CD4-positive, CD25-positive, alpha-beta regulatory T cell (primary cell): ENCODE results near the gene OGFR. TPM values are rescaled to one million over a fixed set of nuclear protein-coding genes. Genes with fewer than 3 reads are reported as not detected.
A peak's percentile ranks its signal among the peaks of the same experiment; 100 is the strongest.

Experiments
- ATAC-seq, 2 donors: fragments of 150-1000 bp; cut with Tn5 transposase; one replicate each; pipeline ENCODE4 v1.10.0; 2021; ENCODE audit warnings: low read depth in 2 of 2, moderate number of reproducible peaks in 2 of 2, moderate library complexity in 1 of 2
- DNase-seq, 3 donors: peaks; one replicate each; pipeline versions ENCODE4 v3.0.0 to v3.0.0-alpha.2; 2012 to 2022; ENCODE audit warnings: mixed read lengths in 1 of 3
- H3K27ac ChIP-seq: one replicate; pipeline ENCODE4 v1.7.0; 2013; ENCODE audit warnings: mild to moderate bottlenecking, low read length; ENCODE audit not compliant: insufficient read depth, poor library complexity, severe bottlenecking
- H3K27me3 ChIP-seq: one replicate; pipeline ENCODE4 v1.7.0; 2013; ENCODE audit warnings: low read length; ENCODE audit not compliant: control insufficient read depth, insufficient read depth
- H3K36me3 ChIP-seq: one replicate; pipeline ENCODE4 v1.7.0; 2013; ENCODE audit warnings: mild to moderate bottlenecking, low read length, moderate library complexity; ENCODE audit not compliant: control insufficient read depth, insufficient read depth
- H3K4me1 ChIP-seq: 2 replicates; pipeline ENCODE4 v1.7.0; 2013; ENCODE audit warnings: mild to moderate bottlenecking, low read length; ENCODE audit not compliant: insufficient read depth, control insufficient read depth, poor library complexity, severe bottlenecking
- H3K4me3 ChIP-seq: one replicate; pipeline ENCODE4 v1.7.0; 2013; ENCODE audit warnings: low read depth, mild to moderate bottlenecking, low read length, moderate library complexity
- H3K9me3 ChIP-seq, 2 experiments: 1 replicate in 1 of 2; 2 replicates in 1 of 2; pipeline ENCODE4 v1.7.0; 2013; ENCODE audit warnings: low read length in 2 of 2, mild to moderate bottlenecking in 1 of 2, moderate library complexity in 1 of 2; ENCODE audit not compliant: control insufficient read depth in 2 of 2
- H3K27ac Mint-ChIP-seq, 3 donors: one replicate each; pipeline ENCODE4 v1.8.0; 2020 to 2022; ENCODE audit warnings: mild to moderate bottlenecking in 3 of 3, mixed read lengths in 3 of 3, moderate library complexity in 2 of 3
- H3K27me3 Mint-ChIP-seq: one replicate; pipeline ENCODE4 v1.8.0; 2022; ENCODE audit warnings: mild to moderate bottlenecking, mixed read lengths
- H3K36me3 Mint-ChIP-seq: one replicate; pipeline ENCODE4 v1.8.0; 2020; ENCODE audit warnings: mixed read lengths
- H3K4me1 Mint-ChIP-seq, 4 donors: one replicate each; pipeline ENCODE4 v1.8.0; 2020 to 2022; ENCODE audit warnings: mixed read lengths in 4 of 4, mild to moderate bottlenecking in 1 of 4
- H3K4me3 Mint-ChIP-seq, 4 donors: one replicate each; pipeline ENCODE4 v1.8.0; 2020 to 2022; ENCODE audit warnings: mild to moderate bottlenecking in 4 of 4, mixed read lengths in 4 of 4, moderate library complexity in 3 of 4
- H3K9me3 Mint-ChIP-seq, 7 donors: one replicate each; pipeline ENCODE4 v1.8.0; 2020 to 2022; ENCODE audit warnings: mixed read lengths in 7 of 7, mild to moderate bottlenecking in 3 of 7, moderate library complexity in 2 of 7
- polyA plus RNA-seq, 4 donors: library from polyadenylated mRNA; unstranded; fragments of 300-500 nt; fragmentation: Illumina TruSeq; gene quantifications; one replicate each; pipeline ENCODE4 v1.2.3, GENCODE V29; 2021
- total RNA-seq: library from RNA; stranded (reverse); gene quantifications from one replicate; pipeline ENCODE4 v1.2.3, GENCODE V29; 2022

Gene OGFR
- total and polyA plus RNA-seq, 5 donors from 2014 or later = 41.5 to 61.1 (median 42.2) TPM

DNA sequence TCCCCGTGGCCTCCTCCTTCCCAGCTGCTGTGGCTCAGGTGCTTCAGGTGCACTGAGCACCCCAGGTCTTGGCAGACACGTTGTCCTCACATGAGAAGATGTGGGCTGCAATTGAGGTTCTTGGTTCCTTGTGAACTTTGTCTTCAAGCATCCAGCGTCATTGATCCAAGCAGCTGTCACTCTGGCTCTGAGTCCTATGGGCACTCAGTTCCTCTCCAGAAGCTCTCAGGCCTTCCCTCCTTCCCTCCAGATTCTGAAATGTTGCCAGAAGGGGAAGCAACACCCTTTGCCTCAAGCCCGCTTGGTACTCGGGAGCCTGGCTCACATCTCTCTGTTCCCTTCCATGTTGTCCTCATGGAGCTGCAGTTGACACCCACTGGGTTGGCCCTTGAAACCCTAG is 16.8 kb upstream of the OGFR start:
- H3K36me3 ChIP-seq = no peaks in the 10 kb centered on the region
- Mint-ChIP-seq H3K4me3 (peak overlapping the region in 1 of 4 donors; percentile 52), H3K9me3 (no peaks in the 10 kb centered on the region), H3K4me1 (peaks cover 0 to 16% (median 10%) of the 10 kb centered on the region in 4 donors), H3K27me3 (peaks cover 13% of the 10 kb centered on the region), H3K36me3 (no peaks in the 10 kb centered on the region), H3K27ac (peak overlapping the region in 1 of 3 donors; percentile 6)
- H3K4me3 ChIP-seq = no peak overlapping the region
- H3K4me1 ChIP-seq = peaks cover 5% of the 10 kb centered on the region
- DNase-seq (no peak), ATAC-seq (no peak)
- H3K27me3 ChIP-seq = no peaks in the 10 kb centered on the region
- no peaks in the 10 kb centered on the region for H3K9me3 ChIP-seq
- H3K27ac ChIP-seq = no peak overlapping the region

DNA sequence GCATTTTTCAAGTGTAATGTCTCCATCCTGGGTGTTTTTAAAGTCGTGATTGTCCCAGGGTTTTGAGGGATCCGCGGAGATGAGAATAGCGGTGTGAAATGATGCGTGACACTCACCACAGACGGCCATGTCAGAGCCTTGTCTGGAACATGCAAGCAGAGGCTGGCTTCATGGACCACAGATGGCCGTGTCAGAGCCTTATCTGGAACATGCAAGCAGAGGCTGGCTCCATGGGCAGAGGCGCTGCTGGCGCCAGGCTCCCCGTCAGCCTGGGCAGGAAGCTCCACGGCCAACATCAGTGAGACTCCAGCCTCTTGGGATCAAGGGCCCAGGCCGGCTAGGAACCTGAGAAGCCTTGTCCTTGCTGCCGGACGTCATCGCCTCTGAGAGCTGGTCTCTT is 16.0 kb upstream of the OGFR start:
- DNase-seq (no peak), ATAC-seq (no peak)
- Mint-ChIP-seq H3K9me3 (no peaks in the 10 kb centered on the region), H3K27me3 (peaks cover 13% of the 10 kb centered on the region), H3K4me1 (peaks cover 0 to 24% (median 13%) of the 10 kb centered on the region in 4 donors), H3K36me3 (no peaks in the 10 kb centered on the region), H3K4me3 (no peak overlapping the region), H3K27ac (no peak overlapping the region)
- Histone ChIP-seq H3K27ac (no peak overlapping the region), H3K4me1 (peaks cover 13% of the 10 kb centered on the region), H3K4me3 (no peak overlapping the region), H3K27me3 (no peaks in the 10 kb centered on the region), H3K9me3 (no peaks in the 10 kb centered on the region), H3K36me3 (no peaks in the 10 kb centered on the region)

DNA sequence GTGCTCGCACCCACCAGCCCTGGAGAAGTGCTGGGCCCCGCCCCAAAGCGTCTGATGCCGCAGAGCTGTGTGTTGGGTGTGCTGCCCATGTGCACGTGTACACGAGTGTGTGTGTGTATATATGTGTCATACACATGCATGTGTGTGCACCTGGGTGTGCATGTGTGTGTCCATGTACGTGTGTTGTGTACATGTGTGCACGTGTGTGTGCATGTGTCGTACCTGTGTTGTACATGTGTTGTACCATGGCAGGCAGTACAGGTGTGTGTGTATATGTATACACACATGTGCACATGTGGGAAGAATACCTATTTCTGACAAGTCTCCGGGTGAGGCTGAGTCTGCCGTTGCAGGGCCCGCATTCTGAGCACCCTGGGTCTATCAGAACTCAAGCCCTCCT is 14.6 kb upstream of the OGFR start:
- Histone ChIP-seq H3K4me3 (no peak overlapping the region), H3K9me3 (no peaks in the 10 kb centered on the region), H3K36me3 (no peaks in the 10 kb centered on the region), H3K27ac (no peak overlapping the region), H3K27me3 (no peaks in the 10 kb centered on the region), H3K4me1 (peaks cover 25% of the 10 kb centered on the region)
- DNase-seq = no peak
- H3K4me3 Mint-ChIP-seq = no peak overlapping the region
- H3K27ac Mint-ChIP-seq = no peak overlapping the region
- no peaks in the 10 kb centered on the region for H3K36me3 Mint-ChIP-seq
- peaks cover 0 to 32% (median 19%) of the 10 kb centered on the region in 4 donors for H3K4me1 Mint-ChIP-seq
- no peak for ATAC-seq
- peaks cover 20% of the 10 kb centered on the region for H3K27me3 Mint-ChIP-seq
- H3K9me3 Mint-ChIP-seq = no peaks in the 10 kb centered on the region

DNA sequence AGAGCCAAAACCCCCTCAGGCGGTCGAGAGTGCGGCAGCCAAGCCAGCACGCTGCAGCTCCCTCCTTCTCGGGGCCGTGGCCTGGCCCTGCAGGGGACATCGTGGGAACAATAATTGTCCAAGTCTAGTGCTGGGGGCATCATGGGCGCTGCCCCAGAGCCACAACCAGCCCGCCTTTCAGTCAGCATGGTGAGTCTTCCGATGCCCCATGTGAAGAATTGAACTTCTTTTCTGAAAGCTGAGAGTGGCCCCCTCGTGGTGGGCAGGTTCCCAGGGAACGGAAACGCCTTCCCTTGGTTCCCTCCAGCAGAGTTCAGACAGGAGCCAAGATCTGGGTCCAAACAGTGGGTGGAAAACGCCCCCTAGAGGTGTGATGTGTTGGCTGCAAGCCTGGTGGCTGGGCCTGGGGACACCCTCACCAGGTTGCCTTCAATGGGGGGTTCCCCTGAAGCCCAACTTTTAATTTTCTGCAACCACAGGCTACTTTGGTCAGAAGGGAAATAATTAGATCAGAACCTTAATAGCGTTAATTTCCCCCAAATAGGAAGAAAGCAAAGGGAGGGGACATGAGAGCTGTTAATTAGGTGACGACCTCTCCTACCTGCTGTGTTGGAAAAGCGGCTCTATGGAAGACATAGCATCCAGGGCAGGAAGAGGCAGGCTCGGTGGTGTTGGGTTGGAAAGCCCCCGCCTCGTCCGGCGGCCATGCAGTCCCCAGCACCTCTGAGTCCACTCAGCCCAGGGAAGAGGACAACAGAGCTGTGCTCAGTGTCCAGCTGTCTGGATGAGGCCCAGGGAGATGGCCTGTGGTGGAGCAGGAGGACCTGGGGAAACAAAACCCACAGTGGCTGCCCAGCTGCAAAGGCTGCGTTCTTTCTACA is 13.1 kb upstream of the OGFR start:
- peaks cover 0 to 38% (median 24%) of the 10 kb centered on the region in 4 donors for H3K4me1 Mint-ChIP-seq
- no peak overlapping the region for H3K27ac ChIP-seq
- H3K4me3 ChIP-seq = no peak overlapping the region
- peaks cover 27% of the 10 kb centered on the region for H3K27me3 Mint-ChIP-seq
- peak overlapping the region in 3 of 4 donors; percentile 77 to 93 (median 89) for H3K4me3 Mint-ChIP-seq
- H3K36me3 Mint-ChIP-seq = no peaks in the 10 kb centered on the region
- no peaks in the 10 kb centered on the region for H3K9me3 Mint-ChIP-seq
- ATAC-seq = no peak
- peak overlapping the region; percentile 39 to 99 (median 91) for H3K27ac Mint-ChIP-seq
- H3K36me3 ChIP-seq = no peaks in the 10 kb centered on the region
- H3K4me1 ChIP-seq = peaks cover 36% of the 10 kb centered on the region
- H3K27me3 ChIP-seq = no peaks in the 10 kb centered on the region
- H3K9me3 ChIP-seq = no peaks in the 10 kb centered on the region
- peak; percentile 55 to 85 (median 68) for DNase-seq

DNA sequence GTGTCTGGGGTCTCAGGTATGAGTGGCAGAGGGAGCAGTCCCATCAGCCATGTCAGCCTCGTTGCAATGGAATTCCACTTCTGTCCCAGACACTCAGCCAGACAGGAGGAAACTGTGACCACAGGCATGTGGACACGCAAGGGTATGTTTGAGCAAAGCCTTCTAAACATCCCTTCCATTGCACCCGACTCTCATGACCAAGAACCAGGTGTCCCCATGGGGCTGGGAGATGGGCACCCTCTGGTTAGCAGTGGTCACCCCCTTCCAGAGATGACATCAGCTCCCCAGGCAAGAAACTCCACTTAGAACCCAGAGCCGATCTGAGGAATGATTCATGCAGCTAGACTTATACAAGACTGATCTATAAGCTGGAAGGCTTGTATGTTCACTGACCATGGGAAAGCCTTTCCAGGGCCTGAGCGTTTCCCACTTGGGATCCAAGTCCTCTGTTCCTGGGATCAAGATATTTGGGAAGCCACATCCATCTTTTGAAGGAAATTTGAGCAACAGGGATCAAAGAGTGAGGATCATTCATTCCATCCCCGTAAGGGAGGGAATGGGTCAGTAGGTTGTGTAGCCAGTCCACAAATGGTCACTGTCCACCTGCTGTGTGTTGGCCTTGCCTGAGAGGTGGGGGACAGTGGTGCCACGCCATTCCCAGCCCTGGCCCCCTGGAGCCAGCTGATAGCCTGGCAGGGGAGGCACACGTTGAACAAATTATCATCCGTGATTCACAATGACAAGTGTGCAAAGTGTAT is 12.3 kb upstream of the OGFR start:
- no peaks in the 10 kb centered on the region for H3K9me3 ChIP-seq
- DNase-seq (no peak), ATAC-seq (no peak)
- Mint-ChIP-seq H3K27me3 (peaks cover 27% of the 10 kb centered on the region), H3K4me3 (peak overlapping the region; percentile 57 to 89 (median 61)), H3K27ac (peak overlapping the region in 2 of 3 donors; percentile 91 to 96), H3K9me3 (no peaks in the 10 kb centered on the region), H3K4me1 (peaks cover 0 to 43% (median 24%) of the 10 kb centered on the region in 4 donors), H3K36me3 (no peaks in the 10 kb centered on the region)
- H3K4me1 ChIP-seq = peaks cover 41% of the 10 kb centered on the region
- H3K27ac ChIP-seq = no peak overlapping the region
- no peak overlapping the region for H3K4me3 ChIP-seq
- H3K27me3 ChIP-seq = no peaks in the 10 kb centered on the region
- H3K36me3 ChIP-seq = no peaks in the 10 kb centered on the region

DNA sequence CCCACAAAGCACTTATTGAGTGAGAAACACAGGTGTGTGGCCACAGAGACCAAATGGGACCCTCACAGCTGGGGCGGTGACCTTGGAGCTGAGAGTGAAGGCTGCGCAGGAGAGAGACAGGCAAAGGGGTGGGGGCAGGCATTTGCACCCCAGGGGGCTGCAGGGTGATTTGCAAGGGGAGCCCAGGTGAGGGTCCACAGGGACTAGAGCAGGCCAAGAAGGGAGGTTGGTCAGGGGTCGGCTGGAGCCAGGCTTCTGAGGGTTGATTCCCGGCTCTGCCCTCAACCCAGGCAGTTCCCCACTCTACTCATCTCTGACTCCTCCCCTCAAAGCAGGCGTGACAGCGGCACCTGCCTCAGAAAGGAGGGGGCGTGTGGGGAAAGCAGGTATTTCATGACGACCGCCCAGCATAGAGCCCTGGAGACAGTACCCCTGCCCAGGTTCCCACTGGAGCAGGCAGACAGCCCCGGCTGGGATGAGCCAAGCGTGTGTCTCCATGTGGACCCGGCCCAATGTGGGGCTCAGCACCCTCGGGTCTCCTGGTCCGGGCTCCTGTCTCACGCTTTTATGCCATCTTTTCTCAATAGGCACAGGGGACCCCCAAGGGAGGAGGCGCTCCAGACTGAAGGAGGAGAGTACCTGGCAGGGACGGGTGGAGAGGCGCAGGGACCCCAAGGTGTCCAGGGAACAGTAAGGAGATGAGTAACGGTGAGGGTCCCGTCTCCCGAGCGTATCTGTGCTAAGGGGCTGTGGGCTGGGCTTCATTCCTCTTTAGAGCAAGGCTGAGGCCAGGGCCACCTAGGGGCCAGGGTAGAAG is 11.5 kb upstream of the OGFR start:
- DNase-seq = no peak
- Mint-ChIP-seq H3K4me1 (peaks cover 0 to 50% (median 23%) of the 10 kb centered on the region in 4 donors), H3K9me3 (no peaks in the 10 kb centered on the region)

DNA sequence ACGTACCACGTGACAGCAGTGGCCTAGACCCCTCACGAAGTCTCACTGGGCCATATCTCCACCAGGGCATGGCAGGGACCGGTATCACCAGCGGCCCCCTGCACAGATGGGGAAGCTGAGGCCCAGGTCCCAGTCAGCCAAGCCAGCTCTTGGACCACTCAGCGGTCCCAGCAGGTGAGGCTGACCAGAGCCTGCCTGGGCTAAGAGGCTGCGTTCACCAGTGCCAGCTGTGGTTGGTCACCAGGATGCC is 11.0 kb upstream of the OGFR start:
- Mint-ChIP-seq H3K4me3 (peak overlapping the region; percentile 89 to 94 (median 92)), H3K36me3 (peaks cover 9% of the 10 kb centered on the region), H3K9me3 (no peaks in the 10 kb centered on the region), H3K27ac (peak overlapping the region; percentile 95 to 98 (median 96)), H3K27me3 (peaks cover 23% of the 10 kb centered on the region), H3K4me1 (peaks cover 0 to 55% (median 24%) of the 10 kb centered on the region in 4 donors)
- peaks cover 4% of the 10 kb centered on the region for H3K36me3 ChIP-seq
- no peak for DNase-seq
- ATAC-seq = no peak
- peak overlapping the region; percentile 51 for H3K4me3 ChIP-seq
- H3K27me3 ChIP-seq = no peaks in the 10 kb centered on the region
- peaks cover 46% of the 10 kb centered on the region for H3K4me1 ChIP-seq
- H3K27ac ChIP-seq = peak overlapping the region; percentile 89
- H3K9me3 ChIP-seq = no peaks in the 10 kb centered on the region

More for the DNA sequence above, 11.5 kb upstream of the OGFR start:
- Histone ChIP-seq H3K27ac (peak overlapping the region; percentile 89), H3K9me3 (no peaks in the 10 kb centered on the region), H3K4me1 (peaks cover 46% of the 10 kb centered on the region), H3K27me3 (no peaks in the 10 kb centered on the region), H3K4me3 (peak overlapping the region; percentile 51), H3K36me3 (no peaks in the 10 kb centered on the region)
- H3K4me3 Mint-ChIP-seq = peak overlapping the region; percentile 89 to 94 (median 92)
- H3K27me3 Mint-ChIP-seq = peaks cover 27% of the 10 kb centered on the region
- peak overlapping the region; percentile 91 to 96 (median 95) for H3K27ac Mint-ChIP-seq
- H3K36me3 Mint-ChIP-seq = peaks cover 4% of the 10 kb centered on the region
- no peak for ATAC-seq
